B cell (primary cell): ENCODE results near the gene PTPRN2.

ENCODE experiments used
- EZH2 ChIP-seq: IDR thresholded peaks from 2 replicates; pipeline ENCODE4 v1.6.1; 2012; ENCODE audit warnings: borderline replicate concordance, low read depth, mild to moderate bottlenecking, moderate library complexity, low read length; ENCODE audit not compliant: insufficient read depth, poor library complexity, severe bottlenecking
- TF ChIP-seq, protein P1 (sequence below): fragments of 200-600 bp; IDR thresholded peaks from one replicate; pipeline ENCODE4 v1.8.0; 2022; ENCODE audit warnings: antibody characterized with exemption, mild to moderate bottlenecking

DNA sequence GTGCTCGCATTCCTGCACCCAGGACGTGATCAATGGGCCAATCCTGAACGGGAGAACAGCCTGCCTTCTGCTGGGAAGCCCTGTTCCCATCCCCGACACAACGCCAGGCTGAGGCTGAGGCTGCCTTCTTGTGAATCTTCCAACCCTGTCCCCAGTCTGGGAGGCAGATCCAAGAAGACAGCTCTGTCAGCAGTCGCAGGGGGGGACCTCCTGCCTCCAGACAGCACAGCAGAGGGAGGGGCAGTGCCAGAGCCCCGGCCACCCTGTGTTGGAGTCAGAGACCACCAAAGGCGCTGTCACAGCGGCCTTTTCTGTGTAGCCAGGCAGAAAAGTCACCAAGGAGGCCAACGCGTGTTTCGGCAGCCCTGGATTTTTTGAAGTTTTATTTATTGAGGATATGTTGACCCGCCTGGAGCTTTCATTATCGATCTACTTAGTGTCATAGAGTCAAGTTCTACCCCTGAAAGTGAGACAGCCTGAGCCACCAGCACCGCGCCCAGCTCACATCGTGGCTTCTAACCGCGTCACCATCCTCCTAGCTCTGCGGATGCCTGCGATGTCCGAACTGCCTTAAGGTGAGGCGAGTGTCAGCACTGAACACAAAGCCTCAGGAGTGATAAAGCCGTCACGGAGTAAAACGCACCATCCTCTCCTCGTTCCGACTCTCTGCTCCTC, 86.1 kb downstream of the PTPRN2 start:
- TF ChIP-seq, protein P1, sequence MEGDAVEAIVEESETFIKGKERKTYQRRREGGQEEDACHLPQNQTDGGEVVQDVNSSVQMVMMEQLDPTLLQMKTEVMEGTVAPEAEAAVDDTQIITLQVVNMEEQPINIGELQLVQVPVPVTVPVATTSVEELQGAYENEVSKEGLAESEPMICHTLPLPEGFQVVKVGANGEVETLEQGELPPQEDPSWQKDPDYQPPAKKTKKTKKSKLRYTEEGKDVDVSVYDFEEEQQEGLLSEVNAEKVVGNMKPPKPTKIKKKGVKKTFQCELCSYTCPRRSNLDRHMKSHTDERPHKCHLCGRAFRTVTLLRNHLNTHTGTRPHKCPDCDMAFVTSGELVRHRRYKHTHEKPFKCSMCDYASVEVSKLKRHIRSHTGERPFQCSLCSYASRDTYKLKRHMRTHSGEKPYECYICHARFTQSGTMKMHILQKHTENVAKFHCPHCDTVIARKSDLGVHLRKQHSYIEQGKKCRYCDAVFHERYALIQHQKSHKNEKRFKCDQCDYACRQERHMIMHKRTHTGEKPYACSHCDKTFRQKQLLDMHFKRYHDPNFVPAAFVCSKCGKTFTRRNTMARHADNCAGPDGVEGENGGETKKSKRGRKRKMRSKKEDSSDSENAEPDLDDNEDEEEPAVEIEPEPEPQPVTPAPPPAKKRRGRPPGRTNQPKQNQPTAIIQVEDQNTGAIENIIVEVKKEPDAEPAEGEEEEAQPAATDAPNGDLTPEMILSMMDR = no peak
- no peak for TF ChIP-seq EZH2
